Medulla oblongata (tissue), 1 donor: Measurements from ENCODE around the gene SMLR1.

Experiments
- DNase-seq: peaks from one replicate; pipeline ENCODE4 v3.0.0-alpha.2; 2015; ENCODE audit errors: extremely low spot score

SMLR1 gene

DNA sequence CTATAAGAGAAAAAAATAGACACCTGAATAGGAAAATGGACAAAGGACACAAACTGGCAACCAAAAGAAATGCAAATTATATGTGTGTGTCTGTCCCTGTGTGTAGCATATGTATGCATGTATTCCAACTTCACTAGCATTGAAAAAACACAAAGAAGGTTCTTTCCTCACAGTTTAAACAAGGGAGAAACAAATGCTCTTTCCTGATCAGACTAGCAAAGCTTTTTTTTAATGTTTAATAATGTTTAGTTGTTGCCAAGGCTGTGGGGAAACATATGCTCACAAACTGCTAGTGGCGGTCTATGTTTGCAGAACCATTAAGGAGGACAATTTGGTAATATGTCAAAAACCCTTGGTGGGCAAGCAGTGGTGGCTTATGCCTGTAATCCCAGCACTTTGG is 22.4 kb downstream of the SMLR1 start:
- no peak for DNase-seq

DNA sequence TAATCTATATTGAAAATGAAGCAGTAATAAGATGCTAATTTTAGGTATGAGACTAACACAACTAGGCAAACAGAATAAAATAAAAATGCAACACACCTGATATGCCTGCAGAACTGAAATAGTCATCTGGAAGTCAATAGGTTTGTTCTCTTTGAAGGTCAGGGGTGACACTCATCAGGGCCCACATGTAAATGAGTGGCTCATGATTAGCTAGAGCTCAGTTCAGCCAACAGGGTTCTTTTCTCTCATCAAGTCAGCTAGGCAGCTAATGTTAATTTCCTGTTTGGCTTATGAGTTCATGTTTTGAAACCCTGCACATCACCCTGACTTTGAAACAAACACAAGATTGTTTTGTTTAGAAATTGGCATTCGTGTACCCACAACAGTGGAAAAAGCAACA is 23.8 kb downstream of the SMLR1 start:
- DNase-seq = no peak

- no peak for DNase-seq
These were observed 25.8 kb downstream of the SMLR1 start for GRCh38 chr6:130852844-130853554.

DNA sequence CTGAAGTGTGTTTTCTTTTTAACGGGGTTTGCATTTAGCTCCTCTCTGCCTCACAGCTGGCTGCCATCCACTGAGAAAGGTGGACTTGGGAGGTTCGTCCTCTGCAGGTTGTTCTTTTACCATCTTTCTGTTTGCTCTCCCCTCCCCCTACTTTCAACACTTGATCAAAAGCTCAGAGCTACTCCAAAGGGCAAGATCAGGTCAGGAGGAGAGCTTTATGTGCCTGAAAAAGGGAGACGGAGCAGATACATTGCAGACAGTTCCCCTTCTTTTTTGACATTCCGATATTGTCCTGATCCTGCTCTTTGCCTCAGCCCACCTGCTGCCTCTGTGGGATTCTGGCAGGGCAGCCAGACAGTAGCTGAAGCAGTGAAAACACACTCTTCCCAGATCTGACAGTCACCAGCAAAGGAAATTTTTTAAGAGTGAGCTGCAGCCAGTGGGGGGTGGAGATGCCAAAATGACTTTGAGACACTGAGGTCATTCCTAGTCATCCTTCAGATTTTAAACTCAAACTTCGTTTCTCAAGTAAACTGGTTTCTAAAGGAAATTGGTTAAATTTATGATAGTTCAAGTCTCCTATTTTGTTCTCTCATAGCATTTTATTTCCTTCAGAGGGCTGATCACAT is 26.5 kb downstream of the SMLR1 start:
- DNase-seq = no peak

GRCh38 chr6:130858054-130858453 is 30.8 kb downstream of the SMLR1 start:
- DNase-seq = no peak

- no peak for DNase-seq
These were observed 31.4 kb downstream of the SMLR1 start for GRCh38 chr6:130858498-130859160.

DNA sequence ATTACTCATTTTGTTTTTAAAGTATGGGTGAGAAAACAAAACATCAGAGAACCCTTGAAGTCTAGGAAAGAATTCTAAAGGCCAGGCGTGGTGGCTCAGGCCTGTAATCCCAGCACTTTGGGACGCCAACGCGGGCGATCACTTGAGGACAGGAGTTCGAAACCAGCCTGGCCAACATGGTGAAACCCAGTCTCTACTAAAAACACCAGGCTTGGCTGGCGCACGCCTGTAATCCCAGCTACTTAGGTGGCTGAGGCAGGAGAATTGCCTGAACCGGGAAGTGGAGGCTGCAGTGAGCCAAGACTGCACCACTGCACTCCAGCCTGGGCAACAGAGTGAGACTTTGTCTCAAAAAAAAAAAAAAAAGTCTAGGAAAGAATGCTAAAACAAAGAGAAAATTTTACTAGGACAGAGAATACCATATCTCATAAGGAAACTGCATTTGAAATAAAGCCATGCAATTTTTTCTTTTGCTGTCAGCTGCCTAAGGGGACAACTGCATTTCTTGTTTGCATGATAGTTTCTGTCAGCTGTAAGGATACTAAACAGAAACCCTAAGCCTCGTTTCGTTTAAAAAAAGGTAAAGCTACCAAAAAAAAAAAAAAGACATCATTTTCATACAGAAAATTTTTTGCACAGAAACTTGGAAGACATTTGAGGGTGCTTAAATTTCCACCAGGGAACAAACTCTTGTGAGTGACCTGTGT is 32.1 kb downstream of the SMLR1 start:
- no peak for DNase-seq

GRCh38 chr6:130862370-130862769 is 35.2 kb downstream of the SMLR1 start:
- no peak for DNase-seq

- no peak for DNase-seq
These were observed 36.4 kb downstream of the SMLR1 start for GRCh38 chr6:130863415-130864230.

GRCh38 chr6:130864344-130864743 is 37.1 kb downstream of the SMLR1 start:
- DNase-seq = no peak

DNA sequence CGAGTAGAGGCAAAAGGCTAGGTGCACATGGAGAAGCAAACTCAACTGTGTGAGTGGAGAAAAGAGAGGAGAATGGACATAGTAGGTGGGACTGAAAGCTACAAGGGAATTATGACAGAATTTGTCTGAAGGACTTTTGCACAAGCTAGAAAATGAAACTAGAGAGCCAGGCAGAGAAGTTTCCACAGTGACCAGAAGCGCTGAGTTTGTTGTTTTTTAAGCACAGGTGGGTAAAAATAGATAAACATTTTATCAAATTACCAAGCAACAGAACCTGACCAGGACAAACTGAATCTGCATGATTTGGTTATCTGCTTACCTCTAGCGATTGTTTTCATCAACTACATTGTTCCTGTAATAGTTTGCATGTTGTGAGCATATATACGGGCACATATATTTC is 38.6 kb downstream of the SMLR1 start:
- DNase-seq = no peak

GRCh38 chr6:130869681-130870080 is 42.5 kb downstream of the SMLR1 start:
- DNase-seq = no peak

DNA sequence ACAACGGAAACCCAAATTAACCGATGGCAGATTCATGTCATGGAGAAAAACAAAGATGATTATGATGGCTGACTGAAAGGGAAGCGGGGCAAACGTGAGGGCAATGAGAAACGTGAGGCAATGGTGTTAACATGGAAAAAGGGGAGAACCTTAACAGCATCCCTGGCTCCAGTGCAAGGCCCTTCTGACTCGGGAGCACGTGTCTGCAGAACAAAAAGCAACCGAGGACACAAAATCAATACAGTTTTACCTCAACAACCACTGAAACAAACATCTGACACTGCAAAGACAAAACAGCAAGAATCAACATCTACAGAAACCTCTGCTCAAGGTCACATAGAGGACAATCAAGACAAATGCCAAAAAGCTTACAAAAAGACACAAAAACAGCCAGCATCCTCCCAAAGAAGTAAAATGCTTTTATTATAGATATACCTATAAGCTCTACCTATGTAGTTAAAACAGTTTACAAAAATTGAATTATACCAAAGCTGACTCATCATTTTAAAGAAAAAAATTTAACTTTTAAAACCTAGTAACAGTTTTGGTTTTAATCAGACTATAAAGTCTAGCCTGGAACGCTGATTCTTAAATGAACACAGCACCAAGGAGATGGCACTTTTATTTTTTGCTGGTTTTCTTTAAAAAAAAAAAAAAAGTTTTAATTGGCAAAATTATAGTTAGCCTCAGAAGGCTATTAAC is 43.1 kb downstream of the SMLR1 start:
- DNase-seq = no peak

- DNase-seq = peak; percentile 79
These were observed 45.3 kb downstream of the SMLR1 start for GRCh38 chr6:130872250-130873095.

DNA sequence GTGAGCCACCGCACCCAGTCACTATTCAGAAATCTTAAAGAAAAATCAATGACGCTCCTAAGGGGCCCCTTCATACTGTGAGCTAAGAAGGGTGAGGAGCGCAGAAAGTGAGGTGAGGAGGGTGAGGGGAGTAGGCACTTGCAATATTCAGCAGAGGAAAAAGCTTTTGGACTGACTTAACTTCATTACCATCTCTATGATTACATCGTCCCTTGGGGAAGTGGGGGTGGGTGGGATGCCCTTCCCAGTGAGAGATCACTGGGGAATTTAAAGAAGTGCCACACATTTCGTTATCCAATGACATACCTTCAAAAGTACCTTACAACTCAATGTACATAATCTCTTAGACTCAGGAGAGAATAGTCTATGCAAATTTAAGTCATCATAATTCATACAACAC is 46.5 kb downstream of the SMLR1 start:
- no peak for DNase-seq

GRCh38 chr6:130879826-130880225 is 52.6 kb downstream of the SMLR1 start:
- DNase-seq = no peak

DNA sequence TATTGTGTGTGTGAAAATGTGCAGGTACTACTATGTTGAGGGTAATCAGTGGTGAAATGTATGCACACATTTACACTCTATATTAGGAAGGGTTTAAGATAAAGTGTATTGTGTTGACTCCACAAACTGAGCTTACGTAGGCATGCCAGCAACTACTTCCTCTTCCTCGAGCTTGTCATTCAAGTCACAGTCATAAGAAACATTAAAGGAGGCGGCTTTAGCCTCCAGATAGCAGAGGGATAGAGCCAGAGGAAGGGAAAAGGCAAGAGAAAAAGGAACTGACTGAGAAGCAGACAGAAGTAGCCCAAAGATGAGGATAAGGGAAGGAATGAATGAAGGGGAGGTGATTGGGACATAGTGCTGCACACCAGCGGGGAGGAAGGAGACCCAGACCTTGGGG is 55.2 kb downstream of the SMLR1 start:
- peak; percentile 74 for DNase-seq

- peak; percentile 94 for DNase-seq
These were observed 58.4 kb downstream of the SMLR1 start for GRCh38 chr6:130885392-130886192.
